Thyroid gland (tissue), 4 donors: ENCODE results near the gene PRG3.

Experiments used
- CTCF ChIP-seq, 6 experiments: fragments of 200-600 bp in 3 of 6; fragments of 450-650 bp in 3 of 6; sonication (generic) in 3 of 6; IDR thresholded peaks; one replicate each; pipeline ENCODE4 v1.5.1; 2016 to 2019; ENCODE audit warnings: antibody characterized with exemption in 6 of 6, mild to moderate bottlenecking in 2 of 6, inconsistent platforms in 1 of 6, moderate library complexity in 1 of 6
- POLR2A ChIP-seq, 2 donors: fragments of 450-650 bp; IDR thresholded peaks; one replicate each; pipeline ENCODE4 v1.6.1; 2017; ENCODE audit warnings: antibody characterized with exemption in 2 of 2, mild to moderate bottlenecking in 2 of 2, moderate library complexity in 1 of 2

- TF ChIP-seq CTCF (IDR thresholded peaks at IDR 0.05) (no peak), POLR2A (IDR thresholded peaks at IDR 0.05) (peak in 1 of 2 donors; percentile 42)
These were observed 45.4 kb downstream of the PRG3 start, which contains the start of gene SSRP1 for GRCh38 chr11:57335343-57336110.
